ENCODE results near the gene GNAT3. TPM values are rescaled to one million over a fixed set of nuclear protein-coding genes. Genes with fewer than 3 reads are reported as not detected.

Gene GNAT3
- total and polyA plus RNA-seq, 2 of the 8 experiments (the other 6 are each of a cell fraction or from before 2014, with no cell fraction given): not detected

GRCh38 chr7:80432166-80432565, 79.7 kb downstream of the GNAT3 start:
- H4K8ac ChIP-seq (ENCODE audit: extremely low read depth, insufficient read depth, low read length): no peak overlapping the region
- H3K23me2 ChIP-seq (ENCODE audit: low read depth, low read length): no peaks in the 10 kb centered on the region
- H2BK15ac ChIP-seq (ENCODE audit: low read length): no peak overlapping the region
- FAIRE-seq (no peak), DNase-seq (ENCODE audit: low read depth in 1 of 2, low spot score in 2 of 2) (no peak)
- no peak overlapping the region for H4K91ac ChIP-seq (replicated peaks; ENCODE audit: insufficient read length, low read length)
- no peak overlapping the region for H3K4me2 ChIP-seq (ENCODE audit: insufficient read depth in 1 of 2, low read depth in 2 of 2, low read length in 2 of 2)
- H2BK12ac ChIP-seq (ENCODE audit: low read depth, low read length): no peak overlapping the region
- no peaks in the 10 kb centered on the region for H3K27me3 ChIP-seq (replicated peaks in 1 of 4; ENCODE audit: control insufficient read depth in 3 of 4, extremely low read depth in 1 of 4, insufficient read depth in 3 of 4, low read length in 3 of 4)
- TF ChIP-seq CREB1 (IDR thresholded peaks at IDR 0.05) (no peak), CEBPB (IDR thresholded peaks at IDR 0.05; ENCODE audit: low read depth, low read length) (no peak)
- H4K5ac ChIP-seq (ENCODE audit: insufficient read length, low read depth, low read length): no peak overlapping the region
- 0 out of 7 replicates have a peak, but pooled peaks cover 0 to 3% (median 0%) of the 10 kb centered on the region in 4 experiments for H3K4me1 ChIP-seq (replicated peaks in 1 of 4; ENCODE audit: control insufficient read depth in 3 of 4, insufficient read depth in 4 of 4, low read length in 3 of 4)
- H3K14ac ChIP-seq (ENCODE audit: insufficient read length): no peak overlapping the region
- no peak overlapping the region for H3K4ac ChIP-seq (replicated peaks; ENCODE audit: insufficient read length, low read depth, low read length)
- no peak overlapping the region for H2AFZ ChIP-seq (ENCODE audit: low read length)
- H2BK5ac ChIP-seq (ENCODE audit: low read depth, low read length): no peak overlapping the region
- ChIA-PET CTCF (ENCODE audit: partially characterized antibody) (no interaction called here), POLR2A (ENCODE audit: partially characterized antibody) (no interaction called here)
- H3K27ac ChIP-seq (ENCODE audit: low read depth, low read length): no peak overlapping the region
- H2BK120ac ChIP-seq (replicated peaks; ENCODE audit: low read depth, low read length): no peak overlapping the region
- H3K56ac ChIP-seq (replicated peaks; ENCODE audit: insufficient read length, low read depth, low read length): no peak overlapping the region
- no peak overlapping the region for H3K9ac ChIP-seq (replicated peaks in 1 of 4; ENCODE audit: extremely low read depth in 1 of 4, low read depth in 3 of 4, low read length in 3 of 4)
- H3K4me3 ChIP-seq (ENCODE audit: extremely low read depth in 1 of 4, insufficient read depth in 2 of 4, low read depth in 3 of 4, low read length in 4 of 4): no peak overlapping the region
- H3K18ac ChIP-seq (ENCODE audit: extremely low read depth, low read length): no peak overlapping the region
- no peak overlapping the region for H2AK5ac ChIP-seq (ENCODE audit: low read depth, low read length)
- WGBS, 2 experiments (ENCODE audit: extremely low coverage in 1 of 2, insufficient coverage in 1 of 2, insufficient read length in 1 of 2, insufficient replicate concordance in 2 of 2, low coverage in 1 of 2, low lambda C conversion rate in 2 of 2, missing lambda C conversion rate in 1 of 2): no CpG with 5 or more reads among the region's 1 CpG
- no peaks in the 10 kb centered on the region for H3K79me1 ChIP-seq (ENCODE audit: low read depth, low read length)
- H3K79me2 ChIP-seq (ENCODE audit: control insufficient read depth in 1 of 2, insufficient read depth in 2 of 2, low read length in 2 of 2): no peaks in the 10 kb centered on the region
- H2BK20ac ChIP-seq (ENCODE audit: low read length): no peak overlapping the region
- no peak overlapping the region for H3K23ac ChIP-seq (ENCODE audit: insufficient read length)
- H3K9me3 ChIP-seq (ENCODE audit: insufficient read depth in 2 of 2, low read depth in 1 of 2, low read length in 1 of 2): no peaks in the 10 kb centered on the region
- no peaks in the 10 kb centered on the region; a peak in 1 of 8 replicates for H3K36me3 ChIP-seq (ENCODE audit: control insufficient read depth in 2 of 4, insufficient read depth in 4 of 4, low read length in 3 of 4)
- H4K20me1 ChIP-seq (replicated peaks in 1 of 2; ENCODE audit: control insufficient read depth in 1 of 2, insufficient read depth in 2 of 2, low read length in 2 of 2): no peaks in the 10 kb centered on the region

All from H1 (cell line).